ENCODE results near the gene PTPRT. TPM values are rescaled to one million over a fixed set of nuclear protein-coding genes. Genes with fewer than 3 reads are reported as not detected.

The PTPRT gene
- total RNA-seq, 6 experiments from 2014 or later: not detected

DNA sequence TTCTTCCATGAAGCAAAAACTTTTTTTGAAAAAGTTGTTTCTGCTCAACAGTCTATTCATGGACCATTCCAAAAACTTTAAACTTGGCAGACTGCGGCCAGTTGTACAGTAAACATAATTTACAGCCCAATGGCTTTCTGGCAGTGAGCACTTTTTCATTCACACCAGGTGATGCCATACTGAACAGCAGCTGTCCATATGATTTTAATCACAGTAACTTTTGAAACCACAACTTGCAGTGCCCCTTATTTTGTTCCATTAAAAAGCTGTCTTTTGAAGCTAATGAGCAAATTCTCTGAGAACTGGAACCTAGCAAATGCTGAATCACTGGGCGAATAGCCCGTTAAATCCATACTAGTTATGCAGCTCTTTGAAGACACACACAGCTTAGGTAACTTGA, 576.6 kb downstream of the PTPRT start:
- no peaks in the 10 kb centered on the region for H3K36me3 Mint-ChIP-seq (ENCODE audit: low read depth)
- TF ChIP-seq, protein P1, sequence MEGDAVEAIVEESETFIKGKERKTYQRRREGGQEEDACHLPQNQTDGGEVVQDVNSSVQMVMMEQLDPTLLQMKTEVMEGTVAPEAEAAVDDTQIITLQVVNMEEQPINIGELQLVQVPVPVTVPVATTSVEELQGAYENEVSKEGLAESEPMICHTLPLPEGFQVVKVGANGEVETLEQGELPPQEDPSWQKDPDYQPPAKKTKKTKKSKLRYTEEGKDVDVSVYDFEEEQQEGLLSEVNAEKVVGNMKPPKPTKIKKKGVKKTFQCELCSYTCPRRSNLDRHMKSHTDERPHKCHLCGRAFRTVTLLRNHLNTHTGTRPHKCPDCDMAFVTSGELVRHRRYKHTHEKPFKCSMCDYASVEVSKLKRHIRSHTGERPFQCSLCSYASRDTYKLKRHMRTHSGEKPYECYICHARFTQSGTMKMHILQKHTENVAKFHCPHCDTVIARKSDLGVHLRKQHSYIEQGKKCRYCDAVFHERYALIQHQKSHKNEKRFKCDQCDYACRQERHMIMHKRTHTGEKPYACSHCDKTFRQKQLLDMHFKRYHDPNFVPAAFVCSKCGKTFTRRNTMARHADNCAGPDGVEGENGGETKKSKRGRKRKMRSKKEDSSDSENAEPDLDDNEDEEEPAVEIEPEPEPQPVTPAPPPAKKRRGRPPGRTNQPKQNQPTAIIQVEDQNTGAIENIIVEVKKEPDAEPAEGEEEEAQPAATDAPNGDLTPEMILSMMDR (IDR thresholded peaks at IDR 0.05): no peak

DNA sequence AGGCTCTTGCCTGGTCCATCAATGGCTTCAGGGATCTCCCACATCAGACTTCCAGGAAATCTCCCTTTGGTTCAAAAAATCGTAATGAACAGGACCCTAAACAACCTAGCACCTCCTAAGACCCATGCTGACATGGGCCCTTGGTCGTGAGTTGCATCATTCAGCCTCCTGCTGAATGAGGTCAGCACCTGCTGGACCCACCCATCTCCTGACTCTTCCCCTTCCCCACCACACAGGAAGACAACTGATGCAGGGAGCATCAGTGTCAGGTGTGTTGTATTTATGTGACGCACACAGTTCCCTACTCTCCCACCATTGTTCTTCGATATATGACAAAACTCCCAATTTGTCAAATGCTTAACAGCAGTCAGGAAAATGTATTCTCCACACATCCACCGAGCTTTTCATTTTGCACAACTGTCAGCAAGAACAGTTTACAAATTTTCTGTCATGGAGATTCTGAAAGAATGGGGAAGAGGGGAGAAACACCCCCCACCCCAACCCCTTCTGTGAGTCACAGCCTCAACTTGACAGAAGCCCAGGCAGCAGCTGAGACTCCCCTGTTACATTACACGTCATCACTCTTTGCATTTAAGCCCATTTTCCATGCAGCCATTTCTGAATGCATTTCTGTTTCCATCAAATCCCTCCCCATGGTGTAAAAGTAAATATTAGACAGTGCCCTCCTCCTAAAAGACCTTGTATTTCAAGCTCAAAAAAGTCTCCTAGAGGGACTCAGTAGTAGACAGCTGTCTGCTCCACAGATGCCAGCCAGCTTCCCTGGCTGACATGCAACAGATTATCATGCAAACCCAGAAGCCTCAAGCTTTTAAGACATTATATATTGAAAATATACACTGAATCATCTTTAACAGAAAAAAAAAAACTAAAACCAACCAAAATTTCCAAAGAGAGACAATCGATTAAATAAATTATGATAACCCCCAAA, 577.5 kb downstream of the PTPRT start:
- H3K27ac Mint-ChIP-seq: no peak overlapping the region
- no peaks in the 10 kb centered on the region for H3K36me3 Mint-ChIP-seq (ENCODE audit: low read depth)
- peaks cover 28% of the 10 kb centered on the region for H3K9me3 Mint-ChIP-seq
- TF ChIP-seq, protein P1 (IDR thresholded peaks at IDR 0.05): no peak
- no peaks in the 10 kb centered on the region for H3K27me3 Mint-ChIP-seq (ENCODE audit: insufficient read depth)
- no peaks in the 10 kb centered on the region for H3K4me1 Mint-ChIP-seq (ENCODE audit: low read depth)
- no peak for DNase-seq
- H3K4me3 Mint-ChIP-seq: no peak overlapping the region

More for the DNA sequence above, 576.6 kb downstream of the PTPRT start:
- Mint-ChIP-seq H3K27ac (no peak overlapping the region), H3K27me3 (ENCODE audit: insufficient read depth) (no peaks in the 10 kb centered on the region), H3K9me3 (peaks cover 25% of the 10 kb centered on the region), H3K4me1 (ENCODE audit: low read depth) (no peaks in the 10 kb centered on the region), H3K4me3 (no peak overlapping the region)
- no peak for DNase-seq

DNA sequence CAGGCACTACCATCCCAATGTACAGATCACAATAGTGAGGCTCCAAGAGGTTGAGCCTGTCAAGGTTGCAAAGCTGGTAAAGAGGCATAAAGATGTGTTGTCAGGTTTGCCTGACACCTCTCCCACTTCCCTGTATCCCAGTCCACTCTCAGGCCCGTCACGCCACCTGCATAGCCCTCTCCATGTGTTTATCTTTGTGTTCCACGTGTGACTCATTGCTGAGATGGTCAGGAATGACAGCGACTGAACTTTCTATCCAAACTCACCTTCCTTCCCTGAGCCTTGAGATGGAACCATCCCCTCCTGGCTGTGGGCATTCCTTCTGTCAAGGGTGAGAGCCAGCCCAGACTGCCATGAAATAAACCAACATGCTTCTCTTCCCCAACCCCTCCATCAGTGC, 578.3 kb downstream of the PTPRT start:
- H3K9me3 Mint-ChIP-seq: peaks cover 34% of the 10 kb centered on the region
- H3K4me1 Mint-ChIP-seq (ENCODE audit: low read depth): no peaks in the 10 kb centered on the region
- TF ChIP-seq, protein P1 (IDR thresholded peaks at IDR 0.05): no peak
- no peaks in the 10 kb centered on the region for H3K27me3 Mint-ChIP-seq (ENCODE audit: insufficient read depth)
- H3K36me3 Mint-ChIP-seq (ENCODE audit: low read depth): no peaks in the 10 kb centered on the region
- no peak overlapping the region for H3K27ac Mint-ChIP-seq
- no peak overlapping the region for H3K4me3 Mint-ChIP-seq
- no peak for DNase-seq

- Mint-ChIP-seq H3K27ac (no peak overlapping the region), H3K27me3 (ENCODE audit: insufficient read depth) (no peaks in the 10 kb centered on the region), H3K36me3 (ENCODE audit: low read depth) (no peaks in the 10 kb centered on the region), H3K4me3 (no peak overlapping the region), H3K4me1 (ENCODE audit: low read depth) (no peaks in the 10 kb centered on the region), H3K9me3 (peaks cover 34% of the 10 kb centered on the region)
- TF ChIP-seq, protein P1 (IDR thresholded peaks at IDR 0.05): no peak
- no peak for DNase-seq
Observed at GRCh38 chr20:42610070-42610469, 579.6 kb downstream of the PTPRT start.

- no peaks in the 10 kb centered on the region for H3K27me3 Mint-ChIP-seq (ENCODE audit: insufficient read depth)
- peaks cover 33% of the 10 kb centered on the region for H3K9me3 Mint-ChIP-seq
- H3K4me1 Mint-ChIP-seq (ENCODE audit: low read depth): no peaks in the 10 kb centered on the region
- no peak for DNase-seq
- H3K4me3 Mint-ChIP-seq: no peak overlapping the region
- TF ChIP-seq, protein P1 (IDR thresholded peaks at IDR 0.05): no peak
- no peaks in the 10 kb centered on the region for H3K36me3 Mint-ChIP-seq (ENCODE audit: low read depth)
- H3K27ac Mint-ChIP-seq: no peak overlapping the region
Observed at GRCh38 chr20:42609618-42610017, 580.1 kb downstream of the PTPRT start.
